Measurements from ENCODE around the gene SLC10A7. TPM values are rescaled to one million over a fixed set of nuclear protein-coding genes. Genes with fewer than 3 reads are reported as not detected.

Gene SLC10A7
- total and polyA plus RNA-seq, 2 of the 8 experiments (the other 6 are each of a cell fraction or from before 2014, with no cell fraction given) = 2.5 to 2.9 TPM

DNA sequence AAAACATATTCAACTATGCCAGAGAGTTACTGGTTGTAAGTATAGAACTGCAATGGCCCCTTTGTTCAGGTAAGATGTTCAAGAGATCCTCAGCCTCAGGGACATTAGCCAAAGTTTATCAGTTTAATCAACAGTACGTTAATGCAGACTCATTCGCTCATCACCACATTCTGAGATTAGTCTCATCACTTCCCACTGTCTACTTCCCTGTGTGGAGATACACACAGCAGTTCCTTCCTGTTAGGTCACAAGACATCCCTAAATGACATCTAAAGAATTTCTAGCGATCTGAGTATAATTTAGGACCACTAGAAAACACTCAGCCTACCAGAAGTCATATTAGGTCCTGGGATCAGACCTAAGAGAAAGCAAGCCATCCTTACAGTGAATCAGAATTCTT is 10.4 kb downstream of the SLC10A7 start:
- 0 out of 2 replicates have a peak, but pooled peaks cover 2% of the 10 kb centered on the region for H3K23me2 ChIP-seq (ENCODE audit: low read depth, low read length)
- ChIA-PET POLR2A (ENCODE audit: partially characterized antibody) (no interaction called here), CTCF (ENCODE audit: partially characterized antibody) (interaction anchor here (0.6 kb wide), 1 partner anchor 33 kb away, joined by 3 read pairs; no protein-coding TSS in a partner anchor)
- no peak overlapping the region for H2BK12ac ChIP-seq (ENCODE audit: low read depth, low read length)
- no peak overlapping the region for H3K27ac ChIP-seq (ENCODE audit: low read depth, low read length)
- no peak overlapping the region for H3K4ac ChIP-seq (replicated peaks; ENCODE audit: insufficient read length, low read depth, low read length)
- no peaks in the 10 kb centered on the region for H3K36me3 ChIP-seq (ENCODE audit: control insufficient read depth in 2 of 4, insufficient read depth in 4 of 4, low read length in 3 of 4)
- no peaks in the 10 kb centered on the region for H3K79me2 ChIP-seq (ENCODE audit: control insufficient read depth in 1 of 2, insufficient read depth in 2 of 2, low read length in 2 of 2)
- H3K79me1 ChIP-seq (ENCODE audit: low read depth, low read length) = no peaks in the 10 kb centered on the region; the same call in 1 of the 2 replicates
- H3K56ac ChIP-seq (replicated peaks; ENCODE audit: insufficient read length, low read depth, low read length) = no peak overlapping the region
- H2AFZ ChIP-seq (ENCODE audit: low read length) = no peak overlapping the region
- H3K4me2 ChIP-seq (ENCODE audit: insufficient read depth in 1 of 2, low read depth in 2 of 2, low read length in 2 of 2) = no peak overlapping the region
- no peak overlapping the region for H4K5ac ChIP-seq (ENCODE audit: insufficient read length, low read depth, low read length)
- no peak overlapping the region for H3K18ac ChIP-seq (ENCODE audit: extremely low read depth, low read length)
- no peak overlapping the region for H3K23ac ChIP-seq (ENCODE audit: insufficient read length)
- no peak overlapping the region for H2BK15ac ChIP-seq (ENCODE audit: low read length)
- no peak overlapping the region for H2BK120ac ChIP-seq (replicated peaks; ENCODE audit: low read depth, low read length)
- no peak overlapping the region for H2BK5ac ChIP-seq (ENCODE audit: low read depth, low read length)
- 91% methylated on average over 3 of the region's 3 CpGs; no CpG with 5 or more reads in 1 of the 2 experiments for WGBS, 2 experiments (ENCODE audit: extremely low coverage in 1 of 2, insufficient coverage in 1 of 2, insufficient read length in 1 of 2, insufficient replicate concordance in 2 of 2, low coverage in 1 of 2, low lambda C conversion rate in 2 of 2, missing lambda C conversion rate in 1 of 2)
- no peaks in the 10 kb centered on the region for H3K27me3 ChIP-seq (replicated peaks in 1 of 4; ENCODE audit: control insufficient read depth in 3 of 4, extremely low read depth in 1 of 4, insufficient read depth in 3 of 4, low read length in 3 of 4)
- no peak overlapping the region for H3K4me3 ChIP-seq (ENCODE audit: extremely low read depth in 1 of 4, insufficient read depth in 2 of 4, low read depth in 3 of 4, low read length in 4 of 4)
- no peak for DNase-seq (ENCODE audit: low read depth in 1 of 2, low spot score in 2 of 2)
- H4K8ac ChIP-seq (ENCODE audit: extremely low read depth, insufficient read depth, low read length) = no peak overlapping the region
- H3K14ac ChIP-seq (ENCODE audit: insufficient read length) = no peak overlapping the region
- H2BK20ac ChIP-seq (ENCODE audit: low read length) = no peak overlapping the region
- TF ChIP-seq SRF (IDR thresholded peaks at IDR 0.05; ENCODE audit: low read depth, low read length) (no peak), SIRT6 (IDR thresholded peaks at IDR 0.05; ENCODE audit: low read length) (no peak)
- no peaks in the 10 kb centered on the region for H4K20me1 ChIP-seq (replicated peaks in 1 of 2; ENCODE audit: control insufficient read depth in 1 of 2, insufficient read depth in 2 of 2, low read length in 2 of 2)
- H2AK5ac ChIP-seq (ENCODE audit: low read depth, low read length) = no peak overlapping the region
- H4K91ac ChIP-seq (replicated peaks; ENCODE audit: insufficient read length, low read length) = no peak overlapping the region
- H3K9ac ChIP-seq (replicated peaks in 1 of 4; ENCODE audit: extremely low read depth in 1 of 4, low read depth in 3 of 4, low read length in 3 of 4) = no peak overlapping the region
- H3K4me1 ChIP-seq (replicated peaks in 1 of 4; ENCODE audit: control insufficient read depth in 3 of 4, insufficient read depth in 4 of 4, low read length in 3 of 4) = no peaks in the 10 kb centered on the region
- H3K9me3 ChIP-seq (ENCODE audit: insufficient read depth in 2 of 2, low read depth in 1 of 2, low read length in 1 of 2) = no peaks in the 10 kb centered on the region
- FAIRE-seq = no peak
